GM18907 (cell line): Measurements from ENCODE around the gene RAB17.

Experiments
- ATAC-seq: cut with Tn5 transposase; IDR thresholded peaks from one replicate; pipeline ENCODE4 v1.9.1; 2021; ENCODE audit warnings: mild to moderate bottlenecking, moderate library complexity; ENCODE audit not compliant: unreplicated experiment

The RAB17 gene

DNA sequence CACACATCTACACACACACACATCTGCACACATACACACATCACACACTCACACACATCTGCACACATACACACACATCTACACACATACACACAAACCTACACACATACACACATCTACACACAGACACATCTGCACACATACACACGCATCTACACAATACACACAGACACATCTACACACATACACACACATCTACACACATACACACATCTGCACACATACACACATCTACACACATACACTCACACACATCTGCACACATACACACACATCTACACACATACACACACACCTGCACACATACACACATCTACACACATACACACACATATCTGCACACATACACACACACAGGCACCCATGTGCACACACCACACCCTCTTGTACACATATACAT lies 24.6 kb downstream of the RAB17 start:
- no peak for ATAC-seq

GRCh38 chr2:237564526-237565131 lies 25.9 kb downstream of the RAB17 start:
- no peak for ATAC-seq

DNA sequence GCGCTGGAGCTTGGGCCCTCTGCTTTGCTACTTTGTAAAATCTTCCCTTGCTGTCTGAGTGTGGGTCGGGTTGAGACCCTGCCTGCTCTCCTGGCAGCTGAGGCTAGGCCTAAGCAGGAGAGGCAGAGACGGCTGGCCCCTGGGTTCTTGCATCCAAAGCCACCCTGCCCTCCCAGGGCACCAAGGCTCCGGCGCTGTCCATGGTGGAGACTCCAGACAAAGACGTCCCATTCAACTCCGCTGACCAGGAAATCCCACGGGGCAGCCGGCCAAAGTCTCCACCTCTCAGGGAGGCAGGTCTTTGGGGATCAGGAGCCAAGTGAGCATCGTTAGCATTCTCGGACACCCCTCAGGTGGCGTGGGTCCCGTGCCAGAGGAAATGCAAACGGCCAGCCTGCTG lies 26.7 kb downstream of the RAB17 start:
- ATAC-seq, result no peak

- no peak for ATAC-seq
Measured at GRCh38 chr2:237561221-237561620, 29.3 kb downstream of the RAB17 start.

- ATAC-seq, result no peak
Measured at GRCh38 chr2:237558961-237559641, 31.4 kb downstream of the RAB17 start.

DNA sequence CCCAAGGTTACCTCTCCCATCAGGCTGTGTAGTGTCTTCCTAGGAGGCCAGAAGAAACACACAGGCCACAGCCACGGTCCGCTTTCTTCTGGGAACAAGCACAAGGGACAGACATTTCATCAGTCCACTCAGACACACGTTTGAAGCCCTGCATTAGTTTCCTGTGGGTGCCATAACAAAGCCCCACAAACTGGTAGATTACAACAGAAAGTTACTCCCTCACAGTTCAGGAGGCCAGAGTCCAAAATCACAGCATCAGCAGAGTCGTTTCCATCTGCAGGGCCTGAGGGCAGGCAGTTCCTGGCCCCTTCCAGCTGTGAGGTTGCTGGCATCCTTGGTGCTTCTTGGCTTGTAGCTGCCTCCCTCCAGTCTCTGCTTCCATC lies 32.9 kb downstream of the RAB17 start:
- peak; percentile 28 for ATAC-seq

DNA sequence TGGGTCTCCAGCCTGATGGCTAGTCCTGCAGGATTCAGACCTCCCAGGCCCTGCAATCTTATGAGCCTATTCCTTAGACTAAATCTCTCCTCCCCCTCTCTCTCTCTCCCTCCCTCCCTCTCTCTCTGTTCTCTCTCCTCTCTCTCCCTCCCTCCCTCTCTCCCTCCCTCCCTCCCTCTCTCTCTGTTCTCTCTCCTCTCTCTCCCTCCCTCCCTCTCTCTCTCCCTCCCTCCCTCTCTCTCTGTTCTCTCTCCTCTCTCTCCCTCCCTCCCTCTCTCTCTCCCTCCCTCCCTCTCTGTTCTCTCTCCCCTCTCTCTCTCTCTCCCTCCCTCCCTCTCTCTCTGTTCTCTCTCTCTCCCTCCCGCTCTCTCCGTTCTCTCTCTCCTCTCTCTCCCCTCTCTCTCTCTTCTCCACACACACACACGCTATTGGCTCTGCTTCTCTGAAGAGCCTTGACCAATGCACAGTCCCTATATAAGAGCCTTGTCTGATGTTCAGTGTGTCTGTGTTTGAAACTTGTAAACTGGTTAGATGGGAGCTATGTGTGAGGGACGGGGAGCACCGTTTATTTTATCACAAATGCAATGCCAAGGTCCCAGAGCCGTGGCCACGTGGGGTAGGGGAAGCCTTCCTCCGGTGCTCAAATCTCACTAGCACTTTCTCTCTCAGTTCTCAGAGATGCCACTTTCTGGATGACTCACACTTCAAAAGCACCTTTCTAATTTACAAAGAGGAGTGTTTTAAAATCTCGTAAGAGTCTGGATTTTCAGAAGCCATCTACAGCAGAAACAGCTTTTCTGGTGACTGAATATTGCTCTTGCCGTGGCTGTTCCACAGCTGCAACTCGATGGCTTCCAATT lies 33.5 kb downstream of the RAB17 start:
- ATAC-seq, result peak; percentile 91

- ATAC-seq, result no peak
Measured at GRCh38 chr2:237555560-237555959, 35.0 kb downstream of the RAB17 start.

DNA sequence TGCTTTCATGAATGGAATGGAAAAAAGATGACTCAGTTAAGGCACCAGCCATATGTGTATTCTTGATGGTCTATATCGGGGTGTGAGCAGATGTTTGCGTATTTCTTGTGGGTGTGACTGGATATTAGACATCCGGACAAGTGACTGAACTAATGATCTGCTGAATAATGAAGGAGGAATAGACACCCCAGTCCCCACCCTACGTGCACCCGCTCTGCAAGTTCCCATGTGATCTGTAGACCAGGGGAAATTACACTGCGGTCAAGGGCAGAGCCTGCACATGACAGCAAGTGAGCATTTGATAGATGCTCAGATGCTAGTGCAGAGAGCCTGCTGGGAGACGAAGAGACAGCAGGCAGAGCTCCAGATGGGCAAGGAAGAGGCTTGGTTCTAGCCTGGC lies 36.6 kb downstream of the RAB17 start:
- ATAC-seq, result no peak

DNA sequence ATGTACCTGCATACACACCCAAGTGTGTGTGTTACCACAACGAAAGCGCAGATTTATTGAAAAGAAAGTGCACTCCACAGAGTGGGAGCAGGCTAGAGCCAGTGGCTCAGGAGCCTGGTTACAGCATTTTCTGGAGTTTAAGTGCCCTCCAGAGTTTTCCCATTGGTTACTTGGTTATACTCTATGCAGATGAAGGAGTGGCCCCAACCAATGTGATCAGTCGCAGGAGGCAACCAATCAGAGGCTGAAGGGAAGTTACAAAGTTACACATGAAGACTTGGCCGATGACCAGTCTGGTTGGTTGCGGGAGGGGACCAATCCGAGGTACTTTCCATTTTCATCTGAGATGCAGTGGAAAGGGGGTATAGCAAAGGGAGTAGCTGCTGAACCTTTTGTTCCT lies 37.6 kb downstream of the RAB17 start:
- no peak for ATAC-seq

DNA sequence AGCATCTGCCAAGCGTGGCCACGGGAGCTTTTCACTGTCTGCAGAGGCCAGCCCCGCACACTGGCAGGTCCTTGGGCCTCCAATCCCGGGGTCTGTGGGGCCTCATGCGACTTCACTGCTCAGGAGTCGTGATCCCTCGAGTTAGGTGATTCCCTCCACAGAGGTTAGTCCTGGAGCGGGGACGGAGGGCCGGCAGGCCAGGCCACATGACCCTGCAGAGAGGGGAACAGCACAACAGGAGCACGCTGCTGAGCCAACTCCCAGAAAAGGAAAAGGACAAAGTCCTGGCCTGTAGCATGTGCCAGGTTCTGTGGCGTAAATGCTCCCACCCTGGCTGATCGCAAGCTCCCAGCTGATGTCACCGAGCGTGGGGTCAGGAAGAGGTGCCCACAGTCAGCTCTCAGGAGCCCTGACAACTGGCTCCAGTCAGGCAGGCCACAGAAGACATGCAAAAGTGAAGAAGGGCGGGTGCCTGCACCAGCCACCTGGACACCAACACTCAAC lies 39.4 kb downstream of the RAB17 start:
- no peak for ATAC-seq

DNA sequence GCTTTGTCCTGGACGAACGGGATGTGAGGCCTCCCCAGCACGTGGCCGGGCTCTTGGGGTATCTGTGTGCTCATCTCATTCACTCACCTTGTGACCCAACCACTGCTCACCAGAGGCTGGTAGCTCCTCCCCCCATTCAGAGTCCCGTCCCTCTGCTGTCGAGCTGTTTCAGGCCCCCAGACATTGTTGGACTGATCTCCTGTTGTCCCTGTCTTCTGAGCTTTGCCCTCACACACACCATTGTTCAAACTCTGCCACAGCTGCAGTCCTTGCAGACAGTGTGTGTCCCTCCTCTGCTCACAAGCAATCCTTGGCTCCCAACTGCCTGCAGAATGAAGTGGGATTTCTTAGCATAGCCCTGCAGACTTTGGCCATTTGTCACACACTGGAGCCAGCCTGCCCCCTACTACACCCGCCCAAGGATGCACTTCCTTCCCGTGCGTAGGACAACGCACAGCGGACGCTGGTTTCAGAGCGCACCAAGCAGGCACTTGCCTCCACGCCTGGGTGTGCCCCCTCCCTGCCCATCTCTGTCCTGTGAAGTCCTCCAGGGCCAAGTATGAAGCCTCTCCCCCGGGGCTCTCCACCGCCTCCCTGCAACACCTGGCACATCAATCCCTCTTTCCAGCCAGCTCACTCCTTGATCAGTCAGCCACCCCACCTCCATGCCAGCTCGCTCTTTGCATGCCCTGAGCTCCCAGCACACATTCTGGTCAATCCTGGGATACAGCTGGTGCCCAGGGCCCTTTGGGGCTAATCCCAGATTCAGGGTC lies 40.7 kb downstream of the RAB17 start:
- no peak for ATAC-seq

GRCh38 chr2:237549216-237549615 lies 41.3 kb downstream of the RAB17 start:
- no peak for ATAC-seq

GRCh38 chr2:237547841-237548416 lies 42.6 kb downstream of the RAB17 start:
- peak; percentile 57 for ATAC-seq

DNA sequence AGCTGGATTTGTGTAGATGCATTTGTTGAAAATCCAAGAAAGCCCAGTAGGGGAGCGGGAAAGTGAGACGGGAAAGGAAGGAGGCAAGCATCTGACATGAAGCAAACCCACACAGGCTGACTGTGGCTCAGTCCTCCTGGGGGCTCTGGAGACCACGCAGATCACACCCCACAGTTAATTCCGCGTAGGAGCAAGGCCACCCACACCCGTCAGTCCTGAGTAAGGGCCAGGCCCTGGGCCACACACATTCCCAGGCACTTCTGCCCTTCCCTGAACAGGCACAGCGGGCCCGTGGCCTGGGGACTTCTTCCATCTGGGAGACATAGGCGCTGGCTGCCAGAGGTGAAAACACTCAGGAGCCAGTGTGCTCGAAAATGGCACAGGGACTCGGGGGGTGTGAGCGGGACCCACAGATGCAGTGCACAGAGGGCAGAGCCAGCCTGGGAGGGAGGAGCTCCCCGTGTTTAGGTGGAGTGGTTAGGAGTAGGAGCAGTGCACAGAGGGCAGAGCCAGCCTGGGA lies 43.6 kb downstream of the RAB17 start:
- no peak for ATAC-seq

GRCh38 chr2:237546040-237546875 lies 44.3 kb downstream of the RAB17 start:
- no peak for ATAC-seq

DNA sequence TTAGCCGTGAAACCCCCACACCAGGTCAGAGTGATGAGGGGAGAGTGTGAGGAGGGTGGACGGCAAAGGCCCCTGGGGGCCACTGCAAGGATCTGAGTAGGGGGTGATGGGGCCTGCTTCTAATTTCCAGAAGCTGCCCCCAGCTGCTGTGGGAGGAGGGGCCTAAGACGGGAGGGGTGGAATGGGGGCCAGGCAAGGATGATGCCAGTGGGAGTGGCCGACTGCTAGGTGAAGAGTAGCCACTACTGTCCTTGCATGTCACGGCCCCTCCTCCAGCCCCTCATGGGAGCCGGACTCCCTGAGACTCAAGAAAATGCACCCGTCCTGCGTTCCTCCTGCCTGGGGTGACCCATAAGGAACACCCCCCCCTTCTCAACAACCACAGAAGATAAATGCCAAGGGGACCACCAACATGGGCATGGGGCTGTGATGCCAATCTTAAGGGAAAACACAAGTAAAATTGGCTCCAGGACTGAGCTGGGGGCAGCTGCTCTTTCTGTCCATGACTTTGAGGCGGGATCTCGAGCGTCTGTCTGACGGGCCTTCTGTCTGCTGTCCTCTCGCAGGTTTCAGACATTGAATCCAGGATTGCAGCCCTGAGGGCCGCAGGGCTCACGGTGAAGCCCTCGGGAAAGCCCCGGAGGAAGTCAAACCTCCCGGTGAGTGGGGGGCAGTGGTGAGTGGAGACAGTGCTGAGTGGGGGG lies 48.4 kb downstream of the RAB17 start:
- ATAC-seq, result no peak

GRCh38 chr2:237541243-237541642 lies 49.3 kb downstream of the RAB17 start:
- no peak for ATAC-seq

DNA sequence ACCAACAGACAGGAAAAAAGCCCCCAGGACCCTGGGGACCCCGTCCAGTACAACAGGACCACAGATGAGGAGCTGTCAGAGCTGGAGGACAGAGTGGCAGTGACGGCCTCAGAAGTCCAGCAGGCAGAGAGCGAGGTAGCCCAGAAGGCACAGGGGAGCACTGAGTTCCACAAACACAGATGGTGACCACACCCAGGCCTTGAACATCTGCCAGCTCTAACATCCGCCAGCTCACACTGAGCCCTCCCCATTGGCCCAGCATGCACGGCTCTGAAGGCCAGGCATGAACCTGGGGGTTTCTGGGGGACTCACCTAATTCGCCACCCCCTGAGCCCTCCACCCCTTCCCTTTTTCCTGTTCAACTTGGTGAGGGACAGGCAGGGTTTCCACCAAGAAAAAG lies 49.7 kb downstream of the RAB17 start:
- no peak for ATAC-seq
